AG04449 (cell line): ENCODE results near the gene PAN2.

Source experiments
- CTCF ChIA-PET: fragments of 350-600 bp; formaldehyde crosslinking; extraction: SDS; loops from one replicate; lab custom pipeline; 2021; ENCODE audit warnings: antibody characterized with exemption; lab: Yijun Ruan, JAX
- POLR2A ChIA-PET: fragments of 400-600, 350-600 bp; formaldehyde crosslinking; extraction: SDS; loops from one replicate; lab custom pipeline; 2020; ENCODE audit warnings: antibody characterized with exemption, inconsistent platforms; lab: Yijun Ruan, JAX
- DNase-seq: peaks from one replicate; pipeline ENCODE4 v3.0.0-alpha.2; 2010; ENCODE audit warnings: low read depth, low spot score
- H3K4me3 ChIP-seq: 2 replicates; pipeline ENCODE4 v1.5.1; 2011; ENCODE audit warnings: low read depth, mild to moderate bottlenecking, control low read depth, low read length
- CTCF ChIP-seq: IDR thresholded peaks from one replicate; pipeline ENCODE4 v1.5.1; 2011; ENCODE audit warnings: mild to moderate bottlenecking, moderate library complexity, low read length, control low read depth, inconsistent platforms; ENCODE audit not compliant: insufficient read depth; ENCODE audit errors: missing control alignments

PAN2 gene

DNA sequence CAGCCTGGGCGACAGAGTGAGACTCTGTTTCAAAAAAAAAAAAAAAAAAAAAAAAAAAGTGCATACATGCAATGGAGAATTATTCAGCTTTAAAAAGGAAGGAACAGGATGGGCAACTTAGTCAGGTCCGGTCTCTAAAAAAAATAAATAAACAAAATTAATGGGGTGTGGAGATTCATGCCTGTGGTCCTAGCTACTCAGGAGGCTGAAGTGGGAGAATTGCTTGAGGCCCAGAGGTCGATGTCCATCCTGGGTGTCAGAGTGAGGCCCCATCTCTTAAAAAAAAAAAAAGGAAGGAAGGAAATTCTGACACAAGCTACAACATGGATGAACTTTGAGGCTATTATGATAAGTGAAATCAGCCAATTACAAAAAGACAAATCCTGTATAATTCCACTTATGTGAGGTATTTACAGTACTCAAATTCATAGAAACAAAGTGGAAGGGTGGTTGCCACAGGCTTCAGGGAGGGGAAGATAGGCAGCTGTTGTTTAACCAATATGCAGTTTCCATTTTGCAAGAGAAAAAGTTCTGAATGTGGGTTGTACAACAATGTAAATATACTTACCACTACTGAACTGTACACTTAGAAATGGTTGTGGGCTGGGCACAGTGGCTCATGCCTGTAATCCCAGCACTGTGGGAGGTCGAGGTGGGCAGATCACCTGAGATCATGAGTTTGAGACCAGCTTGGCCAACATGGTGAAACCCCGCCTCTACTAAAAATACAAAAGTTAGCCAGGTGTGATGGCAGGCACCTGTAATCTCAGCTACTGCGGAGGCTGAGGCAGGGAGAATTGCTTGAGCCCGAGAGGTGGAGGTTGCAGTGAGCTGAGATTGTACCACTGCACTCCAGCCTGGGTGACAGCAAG, 41.2 kb upstream of the PAN2 start:
- ChIA-PET CTCF (interaction anchor here (0.8 kb wide), 1 partner anchor 89 kb away, joined by 3 read pairs; no protein-coding TSS in a partner anchor), POLR2A (no interaction called here)
- DNase-seq = no peak
- TF ChIP-seq CTCF = no peak
- no peak overlapping the region for H3K4me3 ChIP-seq

DNA sequence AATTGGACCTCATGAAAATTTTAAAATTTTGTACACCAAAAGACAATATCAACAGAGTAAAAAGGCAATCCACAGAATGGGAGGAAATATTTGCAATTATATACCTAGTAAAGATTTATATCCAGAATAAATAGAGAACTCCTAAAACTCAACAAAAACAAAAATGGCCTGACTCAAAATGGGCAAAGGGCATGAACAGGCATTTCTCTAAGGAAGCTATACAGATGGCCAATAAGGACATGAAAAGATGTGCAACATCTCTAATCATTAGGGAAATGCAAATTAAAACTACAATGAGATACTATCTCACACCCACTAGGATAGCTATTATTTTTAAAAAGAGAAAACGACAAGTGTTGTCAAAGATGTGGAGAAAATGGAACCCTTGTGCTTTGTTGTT, 39.7 kb upstream of the PAN2 start:
- DNase-seq = no peak
- TF ChIP-seq CTCF = no peak
- POLR2A ChIA-PET = no interaction called here
- no peak overlapping the region for H3K4me3 ChIP-seq
- CTCF ChIA-PET = interaction anchor here (0.9 kb wide), 1 partner anchor 90 kb away, joined by 4 read pairs; no protein-coding TSS in a partner anchor

DNA sequence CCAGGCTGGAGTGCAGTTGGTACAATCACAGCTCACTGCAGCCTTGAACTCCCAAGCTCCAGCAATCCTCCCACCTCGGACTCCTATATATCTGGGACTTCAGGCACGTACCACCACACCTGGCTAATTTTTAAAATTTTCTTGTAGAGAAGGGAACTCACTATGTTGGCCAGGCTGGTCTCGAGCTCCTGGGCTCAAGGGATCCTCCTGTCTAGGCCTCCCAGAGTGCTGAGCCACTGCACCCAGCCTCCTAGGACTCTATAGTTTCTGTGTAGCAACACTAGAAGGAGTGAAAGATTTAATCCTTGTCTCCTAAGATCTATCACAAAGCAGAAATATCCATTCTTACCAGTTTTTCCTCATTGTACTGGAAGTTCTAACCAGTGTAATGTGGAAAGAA, 33.1 kb upstream of the PAN2 start:
- POLR2A ChIA-PET = no interaction called here
- CTCF ChIA-PET = interaction anchor here (1.3 kb wide), 1 partner anchor 8 kb away, joined by 3 read pairs; no protein-coding TSS in a partner anchor
- H3K4me3 ChIP-seq = no peak overlapping the region
- no peak for TF ChIP-seq CTCF
- DNase-seq = no peak

DNA sequence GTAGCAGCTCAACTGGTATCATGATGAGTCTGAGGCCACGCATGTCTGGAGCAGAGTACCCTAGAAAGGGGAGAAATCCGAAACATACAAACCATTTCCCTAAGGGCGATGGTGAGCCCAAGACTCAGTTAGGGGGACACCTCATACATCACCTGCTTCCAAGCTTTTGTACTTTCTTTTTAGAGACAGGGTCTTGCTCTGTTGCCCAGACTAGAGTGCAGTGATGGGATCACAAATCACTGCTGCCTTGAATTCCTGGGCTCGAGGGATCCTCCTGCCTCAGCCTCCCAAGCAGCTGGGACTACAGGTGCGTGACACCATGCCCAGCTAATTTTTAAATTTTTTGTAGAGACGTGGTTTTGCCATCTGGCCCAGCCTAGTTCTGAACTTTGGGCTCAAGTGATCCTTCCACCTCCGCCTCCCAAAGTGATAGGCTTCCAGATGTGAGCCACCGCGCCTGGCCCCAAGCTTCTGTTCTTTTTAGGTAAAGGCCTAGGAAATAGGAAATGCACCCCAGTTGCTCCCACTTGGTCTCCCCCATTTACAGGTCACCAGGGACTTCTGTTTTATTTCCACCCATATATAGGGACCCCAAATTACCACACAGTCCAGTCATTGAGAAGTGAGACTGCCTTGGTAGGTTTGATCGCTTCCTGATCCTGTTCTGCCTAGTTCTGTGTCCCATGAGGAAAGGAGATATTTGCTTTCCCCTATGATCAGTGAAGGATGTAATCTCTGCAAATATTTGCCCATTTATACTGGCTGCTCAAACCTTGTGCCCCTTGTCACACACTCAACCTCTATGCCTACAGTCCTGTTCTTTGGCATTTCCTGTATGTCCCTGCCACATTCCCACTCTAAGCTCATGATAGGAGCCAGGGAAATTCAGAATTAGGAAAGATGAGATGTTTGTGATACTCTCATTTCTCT, 28.6 kb upstream of the PAN2 start, which contains the start of gene APOF:
Gene APOF (minus strand): TSS at position 728 of the 930 bp plus-strand sequence. CDS start 112 bp downstream, at position 616.
- no peak for DNase-seq
- H3K4me3 ChIP-seq = no peak within 1 kb of the TSS
- TF ChIP-seq CTCF = no peak
- POLR2A ChIA-PET = no interaction called here
- CTCF ChIA-PET = interaction anchor here (2.0 to 5.8 kb wide), 2 partner anchors 15 to 100 kb away, joined by 7 to 68 read pairs; no protein-coding TSS in a partner anchor

DNA sequence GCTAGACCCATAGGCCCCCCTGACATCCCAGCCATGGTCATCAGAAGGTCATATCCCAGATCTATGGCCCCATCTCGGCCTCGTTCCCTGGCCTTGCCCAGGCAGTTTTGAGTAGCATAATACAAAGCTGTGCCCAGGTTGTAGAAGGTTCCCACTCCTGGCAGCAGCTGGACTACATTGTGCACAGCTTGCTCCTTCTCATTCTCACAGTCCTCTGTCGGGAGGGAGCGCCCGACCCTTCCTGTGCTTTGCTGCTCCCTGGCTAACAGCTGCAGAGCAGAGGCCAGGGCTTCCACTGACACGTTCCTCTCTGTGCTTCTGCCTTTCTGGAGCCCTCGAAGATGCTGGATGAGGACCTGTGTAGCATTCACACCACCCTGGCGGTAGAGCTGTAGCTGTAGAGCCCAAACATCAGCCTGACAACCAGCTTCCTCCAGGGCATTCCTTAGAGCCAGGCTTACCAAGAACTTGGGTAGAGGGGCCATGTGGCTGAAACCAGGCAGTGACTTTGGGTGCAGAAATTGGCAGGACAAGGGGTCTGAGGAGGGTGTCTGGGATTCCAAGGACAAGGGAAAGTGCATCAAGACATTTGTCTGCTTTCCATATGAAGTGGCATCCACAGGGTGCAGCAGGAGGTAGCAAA, 27.8 kb upstream of the PAN2 start:
- no peak overlapping the region for H3K4me3 ChIP-seq
- ChIA-PET CTCF (interaction anchor here (2.0 to 5.8 kb wide), 2 partner anchors 16 to 101 kb away, joined by 7 to 68 read pairs; no protein-coding TSS in a partner anchor), POLR2A (no interaction called here)
- no peak for DNase-seq
- TF ChIP-seq CTCF = no peak
